Activated CD4-positive, alpha-beta memory T cell treated with anti-CD3 and anti-CD28 coated beads for 36 hours (primary cell): ENCODE results near the gene JADE2. TPM values are rescaled to one million over a fixed set of nuclear protein-coding genes. Genes with fewer than 3 reads are reported as not detected.
"Not testable (repeated sequence)": the region's sequence is repeated elsewhere in the genome, so short reads cannot be mapped to it uniquely, and the experiment has no call there.

Source experiments
- CTCF ChIA-PET: fragments of 350-600 bp; sonication (Branson Sonifier 250); formaldehyde crosslinking; loops from one replicate; lab custom pipeline; 2021; ENCODE audit warnings: antibody characterized with exemption, inconsistent platforms; lab: Charles Lee
- POLR2A ChIA-PET: fragments of 350-600 bp; sonication (Branson Sonifier 250); formaldehyde crosslinking; loops from one replicate; lab custom pipeline; 2021; ENCODE audit warnings: antibody characterized with exemption; lab: Charles Lee
- DNase-seq: peaks from one replicate; pipeline ENCODE4 v3.0.0-alpha.2; 2020
- H3K27ac Mint-ChIP-seq: one replicate; pipeline ENCODE4 v1.8.0; 2021; ENCODE audit warnings: mixed read lengths
- H3K27me3 Mint-ChIP-seq: one replicate; pipeline ENCODE4 v1.8.0; 2021; ENCODE audit warnings: mixed read lengths
- H3K36me3 Mint-ChIP-seq: one replicate; pipeline ENCODE4 v1.8.0; 2021; ENCODE audit warnings: mixed read lengths
- H3K4me1 Mint-ChIP-seq: one replicate; pipeline ENCODE4 v1.8.0; 2021; ENCODE audit warnings: low read depth, mixed read lengths
- H3K4me3 Mint-ChIP-seq: one replicate; pipeline ENCODE4 v1.8.0; 2021; ENCODE audit warnings: mild to moderate bottlenecking, mixed read lengths
- H3K9me3 Mint-ChIP-seq: one replicate; pipeline ENCODE4 v1.8.0; 2021; ENCODE audit warnings: mixed read lengths
- intact Hi-C: fragments of 100-400 bp; cut with micrococcal nuclease; formaldehyde crosslinking; loops from one replicate; pipeline ENCODE4 v1.15.1; 2023
- total RNA-seq, 2 experiments: library from RNA; stranded (reverse); gene quantifications; one replicate each; pipeline ENCODE4 v1.2.3, GENCODE V29; 2021

The JADE2 gene
- total RNA-seq, 2 experiments from 2014 or later = 79.4 to 81.6 TPM

DNA sequence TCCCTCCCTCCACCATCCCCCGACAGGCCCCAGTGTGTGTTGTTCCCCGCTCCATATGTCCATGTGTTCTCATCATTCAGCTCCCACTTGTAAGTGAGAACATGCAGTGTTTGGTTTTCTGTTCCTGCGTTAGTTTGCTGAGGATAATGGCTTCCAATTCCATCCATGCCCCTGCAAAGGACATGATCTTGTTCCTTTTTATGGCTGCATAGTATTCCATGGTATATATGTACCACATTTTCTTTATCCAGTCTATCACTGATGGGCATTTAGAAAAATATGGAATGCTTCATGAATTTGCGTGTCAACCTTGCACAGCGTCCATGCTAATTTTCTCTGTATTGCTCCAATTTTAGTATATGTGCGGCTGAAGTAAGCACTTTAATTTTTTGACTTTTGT lies 25.6 kb upstream of the JADE2 start:
- H3K36me3 Mint-ChIP-seq, DNase-seq, H3K9me3 Mint-ChIP-seq, H3K4me3 Mint-ChIP-seq, POLR2A ChIA-PET, H3K27ac Mint-ChIP-seq, H3K27me3 Mint-ChIP-seq: not testable (repeated sequence)
- CTCF ChIA-PET = interaction anchor here (1.2 kb wide), 1 partner anchor 87 kb away, joined by 3 read pairs; no protein-coding TSS in a partner anchor
- H3K4me1 Mint-ChIP-seq = peaks cover 25% of the 10 kb centered on the region
- intact Hi-C loops = loop anchor here (5.0 kb wide), 1 partner anchor 128 kb away; the partner anchor contains the start of gene UBE2B

DNA sequence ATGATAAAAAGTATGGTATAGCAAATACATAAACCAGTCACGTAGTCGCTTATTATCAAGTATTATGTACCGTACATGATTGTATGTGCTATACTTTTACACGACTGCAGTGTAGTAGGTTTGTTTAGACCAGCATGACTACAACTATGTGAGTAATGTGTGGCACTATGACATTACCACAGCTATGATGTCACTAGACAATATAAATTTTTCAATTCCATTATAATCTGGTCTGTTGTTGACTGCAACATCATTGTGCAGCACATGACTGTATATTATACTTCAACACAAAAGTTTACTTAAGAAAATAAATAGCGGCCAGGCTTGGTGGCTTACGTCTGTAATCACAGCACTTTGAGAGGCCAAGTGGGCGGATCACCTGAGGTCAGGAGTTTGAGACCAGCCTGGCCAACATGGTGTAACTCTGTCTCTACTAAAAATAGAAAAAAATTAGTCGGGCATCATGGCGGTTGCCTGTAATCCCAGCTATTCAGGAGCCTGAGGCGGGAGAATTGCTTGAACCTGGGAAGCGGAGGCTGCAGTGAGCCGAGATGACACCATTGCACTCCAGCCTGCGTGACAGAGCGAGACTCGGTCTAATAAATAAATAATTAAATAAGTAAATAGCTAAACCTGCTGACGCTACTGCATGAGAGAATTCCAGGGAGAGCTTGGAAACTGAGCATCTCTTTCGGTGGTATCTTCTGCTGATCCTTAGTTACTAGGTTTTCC lies 24.6 kb upstream of the JADE2 start:
- H3K36me3 Mint-ChIP-seq = no peaks in the 10 kb centered on the region
- H3K4me3 Mint-ChIP-seq = no peak overlapping the region
- H3K4me1 Mint-ChIP-seq = peaks cover 25% of the 10 kb centered on the region
- ChIA-PET CTCF (interaction anchor here (1.1 to 1.5 kb wide), 3 partner anchors 27 to 89 kb away, joined by 3 to 8 read pairs (median 3); partner anchors contain the start of gene CDKN2AIPNL), POLR2A (no interaction called here)
- no peak overlapping the region for H3K27ac Mint-ChIP-seq
- no peaks in the 10 kb centered on the region for H3K27me3 Mint-ChIP-seq
- no peaks in the 10 kb centered on the region for H3K9me3 Mint-ChIP-seq
- DNase-seq = no peak
- intact Hi-C loops = loop anchor here (5.0 kb wide), 1 partner anchor 129 kb away; the partner anchor contains the start of gene UBE2B

DNA sequence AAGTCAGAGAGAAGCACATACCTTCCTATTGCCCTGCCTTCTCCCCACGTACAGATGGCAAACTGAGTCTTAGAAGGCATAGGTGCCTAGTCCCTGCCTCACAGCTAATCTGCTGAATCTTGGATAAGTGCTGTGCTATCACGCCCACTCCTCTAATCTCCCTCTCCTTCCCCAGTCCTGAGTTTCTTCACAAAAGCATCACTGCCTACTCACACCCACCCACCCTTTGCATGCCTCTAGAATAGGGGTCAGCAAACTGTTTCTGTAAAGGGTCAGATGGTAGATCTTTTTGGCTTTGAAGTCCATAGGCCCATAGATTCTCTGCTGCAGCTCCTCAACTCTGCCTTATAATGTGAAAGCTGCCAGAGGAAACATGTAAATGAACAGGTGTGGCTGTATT lies 23.2 kb upstream of the JADE2 start:
- Mint-ChIP-seq H3K4me3 (no peak overlapping the region), H3K9me3 (no peaks in the 10 kb centered on the region), H3K27ac (peak overlapping the region; percentile 36), H3K36me3 (no peaks in the 10 kb centered on the region), H3K4me1 (peaks cover 27% of the 10 kb centered on the region), H3K27me3 (no peaks in the 10 kb centered on the region)
- ChIA-PET CTCF (interaction anchor here (1.0 to 1.5 kb wide), 3 partner anchors 22 to 91 kb away, joined by 3 to 8 read pairs (median 3); partner anchors contain the start of gene CDKN2AIPNL), POLR2A (interaction anchor here (1.6 to 2.5 kb wide), 2 partner anchors 9 to 21 kb away, joined by 6 to 10 read pairs; no protein-coding TSS in a partner anchor)
- intact Hi-C loops = loop anchor here (2.0 to 5.0 kb wide), 2 partner anchors 65 to 130 kb away; partner anchors contain the start of gene UBE2B
- no peak for DNase-seq

DNA sequence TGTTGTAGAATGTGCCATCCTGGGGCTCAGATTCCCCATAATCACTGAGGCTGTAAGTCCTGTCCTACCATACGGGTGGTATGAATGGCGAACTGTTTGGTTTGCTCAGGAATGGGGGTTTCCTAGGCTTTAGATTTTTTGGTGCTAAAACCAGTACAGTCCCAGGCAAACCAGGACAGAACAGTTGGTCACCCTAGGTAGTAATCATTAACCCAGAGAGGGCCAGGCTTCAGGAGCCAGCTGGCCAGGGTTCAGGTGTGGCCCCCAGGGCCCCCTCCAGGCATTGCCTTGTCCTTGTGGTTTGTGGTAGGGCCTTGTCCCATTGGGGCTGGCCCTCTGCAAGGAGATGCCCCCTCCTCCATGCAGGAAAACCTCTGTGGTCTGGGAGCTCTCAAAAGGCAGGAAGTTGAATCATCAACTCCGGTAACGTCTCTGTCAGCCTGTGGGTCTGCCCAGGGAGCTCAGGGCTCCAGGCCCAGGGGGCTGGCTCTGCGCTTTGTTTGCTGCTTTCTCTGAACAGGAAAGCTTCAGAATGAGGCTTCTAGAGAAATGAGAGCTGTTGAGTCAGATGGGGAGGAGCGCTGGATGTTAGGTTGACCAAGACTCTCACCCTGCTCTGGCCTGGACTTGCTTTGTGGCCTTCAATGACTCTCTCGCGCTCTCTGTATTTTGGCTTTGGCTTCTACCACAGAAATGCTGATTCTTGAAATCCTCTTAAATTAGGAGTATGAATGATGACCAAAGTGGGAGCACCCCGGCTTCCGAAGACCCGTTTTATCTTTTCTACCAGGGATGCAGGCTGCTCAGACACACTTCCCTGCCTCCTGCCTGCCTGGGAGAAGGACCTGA lies 22.2 kb upstream of the JADE2 start:
- H3K4me1 Mint-ChIP-seq = peaks cover 31% of the 10 kb centered on the region
- H3K4me3 Mint-ChIP-seq = peak overlapping the region; percentile 58
- no peaks in the 10 kb centered on the region for H3K36me3 Mint-ChIP-seq
- POLR2A ChIA-PET = interaction anchor here (0.5 to 2.5 kb wide), 9 partner anchors 8 to 131 kb away, joined by 3 to 10 read pairs (median 5); partner anchors contain the start of gene CDKN2AIPNL
- no peaks in the 10 kb centered on the region for H3K27me3 Mint-ChIP-seq
- H3K9me3 Mint-ChIP-seq = no peaks in the 10 kb centered on the region
- DNase-seq = peak; percentile 92
- CTCF ChIA-PET = interaction anchor here (0.9 to 2.2 kb wide), 8 partner anchors 20 to 329 kb away, joined by 3 to 8 read pairs (median 4); partner anchors contain the start of gene CDKN2AIPNL
- intact Hi-C loops = loop anchor here (1.0 to 5.0 kb wide), 4 partner anchors 8 to 131 kb away; partner anchors contain the start of genes JADE2 and UBE2B
- peak overlapping the region; percentile 97 for H3K27ac Mint-ChIP-seq

DNA sequence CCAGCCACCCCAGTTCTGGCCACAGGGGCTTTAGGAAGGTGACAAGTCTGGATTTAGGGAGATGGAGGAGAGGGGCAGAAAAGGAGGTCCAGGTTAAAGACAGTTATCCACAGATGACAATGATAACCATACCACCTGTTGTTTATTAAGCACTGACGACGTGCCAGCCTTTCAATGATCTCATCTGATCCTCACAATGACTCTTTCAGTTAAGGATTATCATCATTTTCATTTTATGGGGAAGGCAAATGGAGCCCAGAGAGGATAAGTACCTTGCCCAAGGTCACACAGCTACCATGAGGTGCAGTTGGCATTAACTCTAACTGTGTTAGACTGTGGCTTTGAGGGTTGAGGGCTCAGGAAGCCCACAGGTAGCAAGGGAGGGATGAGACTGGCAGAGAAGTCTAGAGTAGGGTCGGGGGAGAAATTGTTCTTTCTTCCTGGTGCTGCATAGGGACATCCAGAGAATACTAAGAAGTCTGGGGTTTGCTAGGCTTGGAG lies 21.5 kb upstream of the JADE2 start:
- no peaks in the 10 kb centered on the region for H3K27me3 Mint-ChIP-seq
- intact Hi-C loops = loop anchor here (1.0 to 5.0 kb wide), 4 partner anchors 7 to 132 kb away; partner anchors contain the start of genes JADE2 and UBE2B
- DNase-seq = peak; percentile 32
- no peaks in the 10 kb centered on the region for H3K36me3 Mint-ChIP-seq
- H3K27ac Mint-ChIP-seq = peak overlapping the region; percentile 97
- ChIA-PET POLR2A (interaction anchor here (0.8 to 2.5 kb wide), 8 partner anchors 8 to 132 kb away, joined by 3 to 10 read pairs (median 5); partner anchors contain the start of gene CDKN2AIPNL), CTCF (interaction anchor here (0.5 to 2.2 kb wide), 8 partner anchors 20 to 440 kb away, joined by 3 to 8 read pairs (median 4); partner anchors contain the start of gene CDKN2AIPNL)
- H3K4me1 Mint-ChIP-seq = peaks cover 31% of the 10 kb centered on the region
- peak overlapping the region; percentile 58 for H3K4me3 Mint-ChIP-seq
- no peaks in the 10 kb centered on the region for H3K9me3 Mint-ChIP-seq

DNA sequence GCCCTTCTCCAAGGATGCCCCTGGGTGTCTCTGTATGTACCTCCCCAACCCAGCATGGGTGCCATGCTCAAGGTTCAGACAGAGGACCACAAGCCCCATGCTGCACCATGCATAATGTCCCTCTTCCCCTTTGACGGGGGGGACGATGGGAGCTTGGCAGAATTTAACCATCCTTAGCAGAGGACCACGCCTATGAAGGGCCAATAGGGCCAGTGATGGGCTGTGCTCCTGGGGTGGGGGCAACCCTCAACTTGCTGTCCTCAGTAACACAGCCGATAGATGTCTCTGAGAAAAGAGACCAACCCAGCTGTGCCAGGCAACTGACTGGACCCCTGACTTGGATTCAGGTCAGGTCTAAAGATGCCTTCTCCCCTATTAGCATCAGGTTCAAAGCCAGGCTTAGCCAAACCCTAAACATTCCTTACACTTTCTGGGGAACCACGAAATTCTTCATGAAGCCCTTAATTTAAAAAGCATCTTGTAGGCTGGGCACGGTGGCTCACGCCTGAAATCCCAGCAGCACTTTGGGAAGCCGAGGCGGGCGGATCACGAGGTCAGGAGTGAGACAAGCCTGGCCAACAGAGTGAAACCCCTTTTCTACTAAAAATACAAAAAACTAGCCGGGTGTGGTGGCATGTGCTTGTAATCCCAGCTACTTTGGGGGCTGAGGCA lies 20.7 kb upstream of the JADE2 start:
- H3K9me3 Mint-ChIP-seq = no peaks in the 10 kb centered on the region
- ChIA-PET POLR2A (interaction anchor here (0.5 to 1.7 kb wide), 2 partner anchors 39 to 93 kb away, joined by 3 to 4 read pairs; partner anchors contain the start of gene CDKN2AIPNL), CTCF (interaction anchor here (0.5 to 2.2 kb wide), 3 partner anchors 82 to 440 kb away, joined by 3 to 8 read pairs (median 3); partner anchors contain the start of gene CDKN2AIPNL)
- no peak for DNase-seq
- H3K36me3 Mint-ChIP-seq = no peaks in the 10 kb centered on the region
- peaks cover 36% of the 10 kb centered on the region for H3K4me1 Mint-ChIP-seq
- no peak overlapping the region for H3K4me3 Mint-ChIP-seq
- H3K27me3 Mint-ChIP-seq = no peaks in the 10 kb centered on the region
- peak overlapping the region; percentile 97 for H3K27ac Mint-ChIP-seq
- intact Hi-C loops = loop anchor here (5.0 kb wide), 1 partner anchor 132 kb away; the partner anchor contains the start of gene UBE2B

DNA sequence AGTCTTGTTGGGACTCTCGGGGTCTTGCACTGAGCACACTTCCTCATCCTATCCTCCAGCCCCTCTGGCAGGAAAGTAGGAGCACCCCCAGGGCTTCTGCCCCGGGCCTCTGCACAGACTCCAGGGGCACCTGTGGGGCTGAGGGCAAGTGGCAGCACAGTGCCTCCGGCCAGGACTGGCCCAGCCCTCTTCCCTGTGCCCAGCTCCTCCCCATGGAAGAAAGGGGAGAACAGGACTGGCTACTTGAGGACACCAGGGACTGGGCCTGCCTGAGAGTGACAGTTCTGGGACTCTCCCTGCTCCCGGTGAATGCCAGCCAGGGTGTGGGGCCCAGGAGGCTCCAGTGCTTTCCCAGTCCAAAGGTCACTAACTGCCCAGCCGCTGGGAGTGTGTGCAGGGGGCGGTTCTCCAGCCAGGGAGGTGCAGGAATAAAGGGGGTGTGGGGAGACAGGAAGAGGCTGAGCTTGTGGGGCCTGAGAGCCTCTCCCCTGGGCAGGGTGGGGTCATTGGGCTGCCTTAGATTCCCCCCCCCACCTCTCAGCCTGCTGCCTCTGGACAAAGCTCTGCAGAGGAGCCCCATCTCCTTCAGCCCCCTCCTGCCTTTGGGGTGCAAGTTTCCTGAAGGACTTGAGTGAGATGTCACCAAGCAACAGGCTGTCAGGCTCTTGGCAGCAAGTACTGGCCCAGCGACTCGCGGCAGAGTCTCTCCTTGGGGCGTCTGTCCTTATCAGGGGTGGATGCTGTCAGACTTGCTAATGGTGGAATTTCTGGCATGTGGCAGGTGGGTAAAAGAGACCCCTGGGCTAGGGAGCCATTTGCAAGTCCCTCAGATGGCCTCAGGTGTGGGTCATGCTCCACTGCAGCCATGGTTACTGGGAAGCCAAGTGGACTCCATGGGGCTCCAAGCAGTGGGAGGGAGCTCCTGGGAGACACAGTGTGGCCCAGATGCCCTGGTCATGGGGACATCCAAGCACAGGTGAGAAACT lies 19.1 kb upstream of the JADE2 start:
- intact Hi-C loops = no loop called here
- H3K27ac Mint-ChIP-seq = no peak overlapping the region
- DNase-seq = no peak
- no peaks in the 10 kb centered on the region for H3K9me3 Mint-ChIP-seq
- ChIA-PET POLR2A (no interaction called here), CTCF (interaction anchor here (0.7 to 1.6 kb wide), 4 partner anchors 12 to 81 kb away, joined by 3 read pairs; no protein-coding TSS in a partner anchor)
- H3K36me3 Mint-ChIP-seq = no peaks in the 10 kb centered on the region
- no peak overlapping the region for H3K4me3 Mint-ChIP-seq
- peaks cover 51% of the 10 kb centered on the region for H3K4me1 Mint-ChIP-seq
- no peaks in the 10 kb centered on the region for H3K27me3 Mint-ChIP-seq

DNA sequence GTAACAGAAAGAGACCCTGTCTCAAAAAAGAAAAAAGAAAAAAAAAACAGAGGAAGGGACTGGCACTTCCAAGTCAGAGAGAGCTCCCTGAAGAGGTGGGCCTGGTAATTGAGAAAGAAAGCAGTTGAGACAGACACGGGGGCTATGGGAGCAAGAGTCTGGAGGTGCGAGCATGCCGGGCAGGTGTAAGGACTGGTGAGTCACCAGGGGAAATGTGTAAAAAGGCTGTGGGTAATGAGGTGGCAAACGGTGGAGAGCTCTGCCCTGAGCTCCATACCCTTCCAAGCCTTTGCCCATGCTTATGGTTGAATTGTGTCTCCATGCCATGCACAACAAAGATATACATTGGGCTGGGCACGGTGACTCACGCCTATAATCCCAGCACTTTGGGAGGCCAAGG lies 18.0 kb upstream of the JADE2 start:
- DNase-seq = peak; percentile 30

DNA sequence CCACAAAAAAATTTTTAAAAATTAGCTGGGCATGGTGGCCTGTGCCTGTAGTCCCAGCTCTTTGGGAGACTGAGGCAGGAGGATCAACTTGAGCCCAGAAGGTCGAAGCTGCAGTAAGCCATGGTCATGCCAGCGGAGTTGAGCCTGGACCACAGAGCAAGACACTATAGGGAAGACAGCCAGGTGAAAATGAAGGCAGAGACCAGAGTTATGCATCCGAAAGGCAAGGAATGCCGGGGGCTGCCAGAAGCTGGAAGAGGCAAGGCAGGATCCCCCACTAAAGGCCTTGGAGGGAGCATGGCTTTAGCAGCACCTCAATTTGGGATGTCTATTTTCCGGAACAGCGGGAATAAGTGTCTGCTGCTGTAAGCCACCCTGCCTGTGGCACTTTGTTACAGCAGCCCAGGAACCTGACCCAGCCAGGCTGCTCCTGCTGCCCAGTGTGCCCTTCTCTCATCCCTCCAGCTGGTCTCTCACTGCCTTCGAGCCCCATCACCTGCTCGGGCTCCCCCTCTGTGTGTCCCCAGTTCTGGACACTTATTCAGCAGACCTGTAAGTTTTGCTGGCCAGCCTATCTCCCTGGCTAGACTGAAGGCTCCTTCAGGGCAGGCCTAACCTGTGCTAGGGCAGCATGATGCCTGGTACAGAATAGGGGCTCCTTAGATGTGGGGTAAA lies 16.8 kb upstream of the JADE2 start:
- ChIA-PET POLR2A (no interaction called here), CTCF (no interaction called here)
- H3K4me3 Mint-ChIP-seq = no peak overlapping the region
- intact Hi-C loops = no loop called here
- no peak for DNase-seq
- peaks cover 45% of the 10 kb centered on the region for H3K4me1 Mint-ChIP-seq
- no peaks in the 10 kb centered on the region for H3K9me3 Mint-ChIP-seq
- H3K27me3 Mint-ChIP-seq = no peaks in the 10 kb centered on the region
- no peak overlapping the region for H3K27ac Mint-ChIP-seq
- no peaks in the 10 kb centered on the region for H3K36me3 Mint-ChIP-seq

More for the DNA sequence above, 18.0 kb upstream of the JADE2 start:
- ChIA-PET POLR2A (interaction anchor here (0.6 kb wide), 1 partner anchor 132 kb away, joined by 4 read pairs; no protein-coding TSS in a partner anchor), CTCF (interaction anchor here (0.7 to 1.2 kb wide), 2 partner anchors 22 to 48 kb away, joined by 3 read pairs; no protein-coding TSS in a partner anchor)
- no peak overlapping the region for H3K4me3 Mint-ChIP-seq
- intact Hi-C loops = no loop called here
- H3K27ac Mint-ChIP-seq = no peak overlapping the region
- no peaks in the 10 kb centered on the region for H3K36me3 Mint-ChIP-seq
- H3K27me3 Mint-ChIP-seq = no peaks in the 10 kb centered on the region
- no peaks in the 10 kb centered on the region for H3K9me3 Mint-ChIP-seq
- H3K4me1 Mint-ChIP-seq = peaks cover 54% of the 10 kb centered on the region
